ENCODE data around the gene SPATA45. TPM values are rescaled to one million over a fixed set of nuclear protein-coding genes. Genes with fewer than 3 reads are reported as not detected.

Gene SPATA45
- total RNA-seq, 4 donors from 2014 or later: not detected

- in situ Hi-C loops (cut with MboI; ENCODE audit: low sequenced_read_pairs in 4 of 4): loop anchor here in 1 of 4 donors (10.0 kb wide), 2 partner anchors 130 to 220 kb away; partner anchors contain the start of gene ANGEL2
- Histone ChIP-seq H3K27me3 (no peaks in the 10 kb centered on the region), H3K27ac (no peak overlapping the region)
These were observed 52.9 kb downstream of the SPATA45 start for GRCh38 chr1:212794561-212795014.

GRCh38 chr1:212792396-212792908 lies 55.0 kb downstream of the SPATA45 start:
- Histone ChIP-seq H3K36me3 (peaks cover 0 to 19% of the 10 kb centered on the region in 2 donors), H3K9me3 (no peaks in the 10 kb centered on the region), H3K27me3 (no peaks in the 10 kb centered on the region), H3K27ac (peak overlapping the region; percentile 87 to 96 (median 90)), H3K4me3 (peak overlapping the region; percentile 76 to 98 (median 94)), H3K4me1 (peaks cover 13 to 23% of the 10 kb centered on the region in 2 donors)
- in situ Hi-C loops (cut with MboI; ENCODE audit: low sequenced_read_pairs in 4 of 4) (loop anchor here in 1 of 4 donors (10.0 kb wide), 2 partner anchors 128 to 222 kb away; partner anchors contain the start of gene ANGEL2), intact Hi-C loops (cut with DNase I; ENCODE audit: low total_unique reads) (loop anchor here (5.0 kb wide), 2 partner anchors 65 to 225 kb away; partner anchors contain the start of genes ANGEL2 and FLVCR1)
- TF ChIP-seq CTCF (IDR thresholded peaks at IDR 0.05 in 4 of 5, conservative IDR thresholded peaks at IDR 0.05 in 1 of 5) (no peak), POLR2A (IDR thresholded peaks at IDR 0.05) (no peak)
- DNase-seq (no peak), ATAC-seq (no peak)

More at GRCh38 chr1:212794561-212795014, 52.9 kb downstream of the SPATA45 start:
- Histone ChIP-seq H3K4me1 (peaks cover 12 to 13% of the 10 kb centered on the region in 2 donors), H3K9me3 (no peaks in the 10 kb centered on the region), H3K36me3 (peaks cover 0 to 37% of the 10 kb centered on the region in 2 donors), H3K4me3 (no peak overlapping the region)
- DNase-seq: no peak
- no peak for TF ChIP-seq POLR2A (IDR thresholded peaks at IDR 0.05)
- TF ChIP-seq CTCF (IDR thresholded peaks at IDR 0.05 in 4 of 5, conservative IDR thresholded peaks at IDR 0.05 in 1 of 5): no peak
- intact Hi-C loops (cut with DNase I; ENCODE audit: low total_unique reads): loop anchor here (5.0 kb wide), 2 partner anchors 63 to 223 kb away; partner anchors contain the start of genes ANGEL2 and FLVCR1
- ATAC-seq: no peak

- TF ChIP-seq POLR2A (IDR thresholded peaks at IDR 0.05) (peak; percentile 58 to 61), CTCF (IDR thresholded peaks at IDR 0.05 in 4 of 5, conservative IDR thresholded peaks at IDR 0.05 in 1 of 5) (peak in 2 of 5 experiments; percentile 11 to 16)
These were observed 55.6 kb downstream of the SPATA45 start, which contains the start of the genes NSL1 and TATDN3 for GRCh38 chr1:212791676-212792395. NSL1 (minus strand) TSS chr1:212791777; CDS start chr1:212791763, 14 bp downstream. TATDN3 (plus strand) TSS chr1:212791894; CDS start chr1:212791922, 28 bp downstream.

GRCh38 chr1:212791261-212791675 lies 56.2 kb downstream of the SPATA45 start:
- H3K36me3 ChIP-seq: peaks cover 0 to 19% of the 10 kb centered on the region in 2 donors
- no peak for DNase-seq
- TF ChIP-seq POLR2A (IDR thresholded peaks at IDR 0.05) (no peak), CTCF (IDR thresholded peaks at IDR 0.05 in 4 of 5, conservative IDR thresholded peaks at IDR 0.05 in 1 of 5) (no peak)
- intact Hi-C loops (cut with DNase I; ENCODE audit: low total_unique reads): loop anchor here (1.0 to 5.0 kb wide), 3 partner anchors 66 to 226 kb away; partner anchors contain the start of genes ANGEL2 and FLVCR1
- peaks cover 13 to 23% of the 10 kb centered on the region in 2 donors for H3K4me1 ChIP-seq
- H3K4me3 ChIP-seq: peak overlapping the region; percentile 76 to 98 (median 94)
- peak overlapping the region; percentile 87 to 96 (median 90) for H3K27ac ChIP-seq
- peak; percentile 51 to 61 for ATAC-seq
- no peaks in the 10 kb centered on the region for H3K27me3 ChIP-seq
- no peaks in the 10 kb centered on the region for H3K9me3 ChIP-seq
- in situ Hi-C loops (cut with MboI; ENCODE audit: low sequenced_read_pairs in 4 of 4): loop anchor here in 1 of 4 donors (10.0 kb wide), 2 partner anchors 126 to 224 kb away; partner anchors contain the start of gene ANGEL2

More at GRCh38 chr1:212791676-212792395, 55.6 kb downstream of the SPATA45 start, which contains the start of the genes NSL1 and TATDN3:
- intact Hi-C loops (cut with DNase I; ENCODE audit: low total_unique reads) (loop anchor here (1.0 to 5.0 kb wide), 3 partner anchors 65 to 225 kb away; partner anchors contain the start of genes ANGEL2 and FLVCR1), in situ Hi-C loops (cut with MboI; ENCODE audit: low sequenced_read_pairs in 4 of 4) (loop anchor here in 1 of 4 donors (10.0 kb wide), 2 partner anchors 127 to 223 kb away; partner anchors contain the start of gene ANGEL2)
- Histone ChIP-seq H3K9me3 (no peaks in the 10 kb centered on the region), H3K27ac (peak within 1 kb of the TSS; percentile 87 to 96 (median 90)), H3K4me3 (peak within 1 kb of the TSS; percentile 76 to 98 (median 94)), H3K36me3 (peaks cover 0 to 16% of the 10 kb centered on the region in 2 donors), H3K27me3 (no peaks in the 10 kb centered on the region), H3K4me1 (peaks cover 13 to 23% of the 10 kb centered on the region in 2 donors)
- ATAC-seq (peak; percentile 96 to 97), DNase-seq (peak; percentile 73 to 79)
